Superior temporal gyrus (tissue), 1 donor: Measurements from ENCODE around the gene IFNA1.
A peak's percentile ranks its signal among the peaks of the same experiment; 100 is the strongest.
"Not testable (repeated sequence)": the region's sequence is repeated elsewhere in the genome, so short reads cannot be mapped to it uniquely, and the experiment has no call there.

ENCODE experiments used
- DNase-seq: peaks from one replicate; pipeline ENCODE4 v3.0.0-alpha.2; 2016; ENCODE audit errors: extremely low spot score

IFNA1 gene

DNA sequence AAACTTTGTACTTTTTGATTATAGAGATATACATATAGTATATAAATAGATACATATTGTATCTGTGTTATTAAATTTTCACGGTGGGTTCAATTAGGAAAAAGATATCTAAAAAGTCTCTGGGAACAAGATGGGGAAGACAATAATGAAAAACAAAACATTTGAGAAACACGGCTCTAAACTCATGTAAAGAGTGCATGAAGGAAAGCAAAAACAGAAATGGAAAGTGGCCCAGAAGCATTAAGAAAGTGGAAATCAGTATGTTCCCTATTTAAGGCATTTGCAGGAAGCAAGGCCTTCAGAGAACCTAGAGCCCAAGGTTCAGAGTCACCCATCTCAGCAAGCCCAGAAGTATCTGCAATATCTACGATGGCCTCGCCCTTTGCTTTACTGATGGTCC, at the start of gene IFNA1:
Gene IFNA1 (plus strand): TSS at position 301 of the 400 bp plus-strand sequence. CDS start 69 bp downstream, at position 370.
- no peak for DNase-seq

- no peak for DNase-seq
Observed at GRCh38 chr9:21392270-21392669, 48.0 kb upstream of the IFNA1 start.

DNA sequence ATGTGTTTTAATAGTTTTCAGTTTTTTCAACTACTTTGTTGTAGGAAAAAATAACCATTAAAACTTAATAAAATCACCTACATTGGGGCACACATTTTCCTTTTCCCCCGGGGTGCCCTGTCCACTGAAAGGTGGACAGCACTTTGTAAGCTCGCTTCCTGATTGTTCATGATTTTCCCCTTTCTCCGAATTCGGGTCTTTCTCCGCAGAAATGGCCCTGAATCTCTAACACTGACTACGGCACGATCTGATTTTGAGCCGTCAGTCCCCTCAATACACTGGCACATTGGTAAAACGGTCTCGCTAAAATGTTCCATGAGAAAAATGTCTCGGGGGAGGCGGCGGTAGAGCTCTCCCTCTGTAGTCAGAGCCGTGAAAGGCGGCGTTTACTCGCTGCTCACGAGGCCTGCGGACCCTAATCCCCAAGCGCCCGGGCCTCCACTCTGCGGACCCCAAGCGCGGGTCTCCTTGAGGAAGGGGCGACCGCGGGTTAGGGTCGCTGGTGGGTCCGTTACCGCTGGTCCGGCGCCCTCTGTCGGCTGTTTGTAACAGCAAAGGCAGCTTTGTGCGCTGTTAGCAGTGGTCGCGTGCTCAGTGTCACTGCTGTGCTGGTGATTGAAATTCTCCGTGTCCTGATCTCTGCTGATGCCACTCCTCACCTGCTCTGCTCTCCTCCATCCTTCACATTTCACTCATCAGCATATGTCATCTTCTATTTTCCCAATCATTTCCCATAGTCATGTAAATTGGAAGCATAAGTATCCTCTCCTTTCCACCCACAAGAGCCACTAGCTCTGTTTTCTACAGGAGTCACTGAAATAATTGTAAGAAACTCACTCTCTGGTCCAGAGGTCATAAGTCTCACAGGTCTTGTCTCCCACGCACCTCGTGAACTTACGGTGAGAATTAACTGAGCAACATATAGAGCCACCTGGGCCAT, 44.2 kb upstream of the IFNA1 start:
- peak; percentile 76 for DNase-seq

GRCh38 chr9:21398955-21399489, 41.2 kb upstream of the IFNA1 start:
- no peak for DNase-seq

DNA sequence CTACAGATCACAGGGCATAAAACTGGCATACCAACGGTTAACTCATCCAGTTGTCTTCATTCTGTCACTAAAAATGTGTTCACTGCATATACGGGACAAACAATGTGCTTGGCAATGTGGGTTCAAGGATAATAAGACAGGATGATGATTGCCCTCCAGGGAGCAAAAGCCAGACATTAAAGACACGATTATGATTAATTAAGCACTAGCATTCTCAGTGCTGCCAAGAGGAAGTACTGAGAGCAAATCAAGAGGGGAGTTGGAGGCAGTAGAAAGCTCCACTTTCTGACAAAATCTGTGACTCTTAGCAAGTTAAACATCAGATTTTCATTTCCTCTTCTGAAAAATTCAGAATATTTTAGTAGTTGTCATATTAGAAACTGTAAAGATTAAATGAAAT, 40.3 kb upstream of the IFNA1 start:
- no peak for DNase-seq

DNA sequence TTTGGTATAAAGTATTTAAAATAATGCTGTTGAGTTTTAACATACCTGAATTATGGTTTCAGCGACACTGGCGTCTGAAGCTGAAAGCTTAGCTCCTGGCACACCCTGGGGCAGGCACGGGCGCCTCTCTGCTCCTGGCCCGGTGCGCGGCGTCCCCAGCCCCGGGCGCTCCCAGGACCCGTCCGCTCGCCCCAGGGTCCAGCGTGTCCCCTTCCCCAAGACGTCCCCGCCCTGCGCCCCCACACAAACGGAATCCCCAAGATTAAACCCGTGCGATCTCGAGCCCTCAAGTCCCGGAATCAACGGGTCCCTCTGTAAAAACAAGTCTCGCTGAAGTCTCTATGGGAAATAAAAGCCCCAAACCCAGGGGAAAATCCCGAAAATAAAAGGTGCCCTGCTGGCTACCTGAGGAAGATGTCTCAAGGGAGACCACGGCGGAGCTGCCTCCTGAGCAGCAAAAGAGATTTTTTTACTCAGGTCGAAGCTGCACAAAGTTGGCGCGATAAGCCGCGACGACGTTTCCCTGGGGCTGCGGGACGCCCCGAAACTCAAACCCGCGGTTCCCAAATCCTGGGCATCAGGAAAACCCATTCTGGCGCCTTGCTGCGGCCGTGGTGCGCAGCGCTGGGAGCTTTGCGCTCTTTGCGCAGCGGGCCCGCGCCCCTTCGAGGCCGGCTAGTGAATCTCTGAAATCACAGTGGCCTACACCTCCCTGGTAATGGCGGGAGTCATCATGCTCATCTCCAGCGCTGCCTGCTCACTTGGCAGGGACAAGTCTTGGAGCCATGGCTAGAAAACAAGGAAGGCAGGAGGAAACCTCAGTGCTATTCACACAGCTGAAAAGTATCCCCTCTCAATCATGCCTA, 37.6 kb upstream of the IFNA1 start:
- DNase-seq = peak; percentile 55

GRCh38 chr9:21404146-21404545, 36.1 kb upstream of the IFNA1 start:
- DNase-seq = no peak

GRCh38 chr9:21408817-21409216, 31.4 kb upstream of the IFNA1 start, which contains the start of gene IFNA8:
Gene IFNA8, plus strand, starts transcription at chr9:21409117. Its CDS starts 60 bp downstream, at chr9:21409177.
- DNase-seq = no peak

DNA sequence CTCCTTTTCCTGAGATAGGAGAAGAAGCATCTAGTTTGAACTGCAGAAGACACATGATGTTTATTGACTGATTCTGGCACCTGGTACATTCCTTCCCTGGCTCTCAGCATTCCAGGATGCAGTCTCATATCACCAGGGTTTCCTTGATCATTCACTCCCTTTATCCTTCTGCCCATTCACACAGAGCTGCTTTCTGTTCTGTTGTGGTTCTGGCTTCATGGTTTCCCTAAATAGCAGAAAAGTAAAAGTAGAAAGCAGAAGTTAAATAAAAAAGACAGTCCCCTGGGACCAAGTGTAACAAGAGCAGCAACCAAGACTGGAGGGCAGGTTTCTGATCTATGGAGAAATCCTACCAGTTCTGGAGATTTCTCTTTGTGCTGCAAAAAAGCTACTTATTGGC, 28.1 kb upstream of the IFNA1 start:
- no peak for DNase-seq

DNA sequence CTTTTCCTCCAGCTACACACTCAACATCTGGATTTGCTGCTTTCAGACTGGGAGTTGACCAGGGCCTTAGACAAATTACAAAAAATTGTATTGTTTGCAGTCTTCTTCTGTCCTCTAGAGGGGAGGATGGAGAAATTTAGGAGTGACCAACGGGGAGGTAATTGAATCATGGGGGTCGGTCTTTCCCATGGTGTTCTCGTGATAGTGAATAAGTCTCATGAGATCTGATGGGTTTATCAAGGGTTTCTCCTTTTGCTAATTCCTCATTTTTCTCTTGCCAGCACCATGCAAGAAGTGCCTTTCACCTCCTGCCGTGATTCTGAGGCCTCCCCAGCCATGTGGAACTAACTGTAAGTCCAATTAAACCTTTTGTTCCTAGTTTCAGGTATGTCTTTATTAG, 27.1 kb upstream of the IFNA1 start:
- DNase-seq = no peak

- no peak for DNase-seq
Observed at GRCh38 chr9:21413624-21414023, 26.6 kb upstream of the IFNA1 start.

DNA sequence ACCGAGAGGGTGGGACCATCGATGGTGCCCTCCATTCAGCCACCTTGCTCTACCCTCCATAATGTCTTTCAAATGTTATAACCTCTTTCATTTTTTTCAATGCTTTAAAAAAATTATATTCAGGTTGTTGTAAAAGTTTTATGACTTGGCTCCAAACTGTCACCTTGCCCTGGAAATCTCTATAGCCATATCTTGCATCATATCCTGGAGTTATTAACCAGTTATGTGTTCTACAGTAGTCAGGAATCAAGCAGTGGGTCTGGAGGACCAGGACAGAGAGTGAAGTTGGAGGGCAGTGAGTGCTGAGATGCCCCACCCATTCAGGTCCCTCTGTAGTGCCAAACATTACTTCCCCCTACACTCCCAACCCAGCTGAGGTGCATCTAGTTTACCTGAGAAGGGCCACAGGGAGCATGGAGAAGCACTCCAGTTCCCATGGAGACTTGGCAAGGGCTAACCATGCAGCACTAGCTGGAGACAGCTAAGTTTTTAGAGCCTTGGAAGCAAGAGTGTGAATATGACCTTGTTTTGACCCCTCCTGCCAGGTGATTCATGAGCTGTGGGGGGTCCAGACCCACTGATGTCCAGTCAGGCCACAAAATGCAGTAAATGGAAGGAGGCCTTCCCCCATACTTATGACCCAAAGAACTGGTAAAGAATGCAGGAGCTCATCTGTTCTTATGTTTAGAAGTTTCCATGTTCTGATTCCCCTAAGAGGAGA, 25.9 kb upstream of the IFNA1 start:
- no peak for DNase-seq

DNA sequence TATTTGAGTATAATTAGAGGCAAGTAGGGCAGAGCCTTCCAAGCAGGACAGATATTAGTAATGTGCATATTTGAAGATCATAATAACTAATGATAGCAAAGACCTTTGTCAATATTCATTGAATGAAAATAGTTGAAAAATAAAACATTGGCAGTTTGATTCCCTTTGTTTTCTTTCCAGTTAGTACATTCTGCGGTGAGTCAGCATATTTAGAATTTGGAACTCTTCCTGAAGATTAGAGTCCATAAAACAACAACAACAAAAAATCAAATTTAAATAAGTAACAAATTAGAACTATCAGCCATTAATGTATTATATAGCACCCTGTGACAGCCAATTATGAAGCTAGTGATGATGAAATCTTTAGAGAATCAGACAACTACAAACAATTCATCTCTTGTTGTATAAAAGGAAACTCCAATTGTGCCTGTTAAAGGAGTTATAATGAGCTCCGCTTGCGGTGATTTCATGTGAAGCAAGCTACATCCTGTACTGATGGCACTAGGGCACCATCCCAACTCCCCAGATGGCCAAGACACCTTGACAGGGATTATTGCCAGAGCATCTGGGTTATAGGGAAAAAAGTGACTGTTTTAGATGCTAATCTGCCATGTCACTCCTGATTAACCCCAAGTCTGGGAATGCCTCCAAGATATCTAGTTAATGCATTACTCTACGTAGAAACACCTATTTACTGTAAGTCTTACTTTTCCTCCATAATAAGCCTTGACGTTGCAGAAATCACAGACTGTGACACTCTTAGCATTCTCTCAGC, 24.6 kb upstream of the IFNA1 start:
- DNase-seq = no peak

DNA sequence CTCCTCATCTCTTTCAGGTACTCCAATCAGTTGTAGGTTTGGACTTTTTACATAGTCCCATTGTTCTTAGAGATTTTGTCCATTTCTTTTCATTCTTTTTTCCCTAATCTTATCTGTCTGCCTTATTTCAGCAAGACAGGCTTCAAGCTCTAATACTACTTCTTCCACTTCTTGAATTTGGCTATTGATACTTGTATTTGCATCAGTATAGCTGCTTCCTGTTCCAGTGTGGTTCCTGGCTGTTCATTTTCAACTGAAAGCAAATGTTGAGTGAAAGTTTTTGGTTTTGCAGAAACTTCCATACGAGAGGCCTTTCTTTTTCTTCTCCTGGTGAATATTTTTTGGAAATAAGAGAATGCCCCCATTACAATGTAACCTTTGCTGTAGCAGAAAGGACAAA, 12.0 kb upstream of the IFNA1 start:
- DNase-seq = no peak

DNA sequence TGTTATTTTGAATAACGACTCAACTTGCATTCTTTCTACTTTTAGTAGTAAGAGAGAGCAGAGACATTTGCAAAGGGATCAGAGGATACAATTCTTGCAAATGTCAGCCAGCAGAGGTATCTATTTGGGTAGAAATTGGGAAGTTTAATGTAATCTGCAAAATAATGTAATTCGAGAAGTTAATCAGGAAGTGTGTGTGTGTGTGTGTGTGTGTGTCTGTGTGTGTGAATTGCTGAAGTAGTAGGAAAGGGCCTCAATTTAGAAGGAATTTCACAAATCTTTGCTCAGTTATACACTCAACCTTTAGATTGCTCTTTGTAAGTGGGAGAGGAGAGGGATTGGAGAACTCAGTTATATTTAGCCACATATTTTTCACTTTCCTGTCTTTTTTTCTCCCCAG, 11.0 kb upstream of the IFNA1 start:
- DNase-seq = no peak

GRCh38 chr9:21432672-21433425, 7.4 kb upstream of the IFNA1 start:
- DNase-seq = no peak

DNA sequence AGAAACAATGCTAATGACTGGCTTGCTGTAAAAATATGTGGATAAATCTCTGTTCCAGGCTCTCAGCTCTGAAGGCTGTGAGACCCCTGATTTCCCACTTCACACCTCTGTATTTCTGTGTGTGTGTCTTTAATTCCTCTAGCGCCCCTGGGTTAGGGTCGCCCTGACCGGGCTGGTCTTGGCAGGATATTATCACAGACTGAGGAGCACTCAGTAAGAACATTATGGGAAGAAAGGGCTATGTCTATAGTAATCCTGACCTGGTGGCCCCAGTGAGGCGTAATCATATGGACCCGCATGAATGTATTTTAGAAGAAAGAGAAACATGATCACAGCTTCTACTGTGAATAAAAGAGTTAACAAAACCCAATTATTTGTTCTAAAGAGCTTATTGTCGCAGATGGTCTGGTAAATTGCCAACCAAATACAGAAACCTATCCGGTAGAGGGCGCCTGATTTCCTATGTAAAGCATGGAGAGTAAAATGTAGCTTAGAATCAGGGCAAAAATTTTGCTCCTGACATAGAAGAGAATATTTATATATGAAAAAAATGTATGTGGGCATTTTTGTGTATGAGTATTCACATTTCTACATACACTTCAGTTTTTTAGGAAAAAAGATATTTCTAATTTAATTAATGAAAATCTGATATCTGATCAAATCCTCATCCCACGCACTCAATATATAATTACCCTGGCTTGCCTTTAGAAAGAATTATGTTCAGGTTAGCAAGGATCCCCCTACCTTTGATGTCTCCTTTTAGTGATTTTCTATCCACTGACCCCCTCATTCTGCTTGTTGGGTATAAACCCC, 5.8 kb upstream of the IFNA1 start:
- peak; percentile 91 for DNase-seq

DNA sequence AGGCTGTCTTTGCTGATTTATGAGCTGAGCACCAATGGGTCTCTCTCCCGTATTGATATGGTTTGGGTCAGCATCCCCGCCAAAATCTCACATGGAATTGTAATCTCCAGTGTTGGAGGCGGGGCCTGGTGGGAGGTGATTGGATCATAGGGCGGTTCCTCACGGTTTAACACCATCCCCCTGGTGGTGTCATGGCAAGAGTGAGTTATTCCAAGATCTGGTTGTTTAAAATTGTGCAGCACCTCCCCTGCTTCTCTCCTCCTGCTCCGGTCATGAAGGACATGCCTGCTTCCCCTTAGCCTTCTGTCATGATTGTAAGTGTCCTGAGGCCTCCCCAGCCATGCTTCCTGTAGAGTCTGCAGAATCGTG, 5.2 kb upstream of the IFNA1 start:
- not testable (repeated sequence) for DNase-seq
